ENCODE results near the gene WDR48.
A peak's percentile ranks its signal among the peaks of the same experiment; 100 is the strongest.

The WDR48 gene

GRCh38 chr3:39121621-39122020 lies 69.8 kb downstream of the WDR48 start:
- Mint-ChIP-seq H3K4me1 (peaks cover 2% of the 10 kb centered on the region), H3K27ac (no peak overlapping the region), H3K9me3 (no peaks in the 10 kb centered on the region), H3K27me3 (no peaks in the 10 kb centered on the region), H3K36me3 (no peaks in the 10 kb centered on the region), H3K4me3 (no peak overlapping the region)

- H3K4me3 Mint-ChIP-seq = no peak overlapping the region
- no peak overlapping the region for H3K27ac Mint-ChIP-seq
- no peaks in the 10 kb centered on the region for H3K36me3 Mint-ChIP-seq
- no peaks in the 10 kb centered on the region for H3K9me3 Mint-ChIP-seq
- H3K4me1 Mint-ChIP-seq = peaks cover 12% of the 10 kb centered on the region
- no peaks in the 10 kb centered on the region for H3K27me3 Mint-ChIP-seq
Measured at GRCh38 chr3:39122813-39123212, 71.0 kb downstream of the WDR48 start.

- Mint-ChIP-seq H3K9me3 (no peaks in the 10 kb centered on the region), H3K36me3 (no peaks in the 10 kb centered on the region), H3K4me1 (peaks cover 20% of the 10 kb centered on the region), H3K27me3 (no peaks in the 10 kb centered on the region), H3K4me3 (no peak overlapping the region), H3K27ac (no peak overlapping the region)
Measured at GRCh38 chr3:39124876-39125840, 73.3 kb downstream of the WDR48 start.

- no peaks in the 10 kb centered on the region for H3K9me3 Mint-ChIP-seq
- peak overlapping the region; percentile 19 for H3K27ac Mint-ChIP-seq
- H3K4me1 Mint-ChIP-seq = peaks cover 20% of the 10 kb centered on the region
- H3K4me3 Mint-ChIP-seq = no peak overlapping the region
- no peaks in the 10 kb centered on the region for H3K36me3 Mint-ChIP-seq
- H3K27me3 Mint-ChIP-seq = no peaks in the 10 kb centered on the region
Measured at GRCh38 chr3:39125841-39126500, 74.2 kb downstream of the WDR48 start.

GRCh38 chr3:39126532-39127071 lies 74.8 kb downstream of the WDR48 start:
- Mint-ChIP-seq H3K27ac (no peak overlapping the region), H3K4me1 (peaks cover 20% of the 10 kb centered on the region), H3K36me3 (no peaks in the 10 kb centered on the region), H3K9me3 (no peaks in the 10 kb centered on the region), H3K27me3 (no peaks in the 10 kb centered on the region), H3K4me3 (no peak overlapping the region)

DNA sequence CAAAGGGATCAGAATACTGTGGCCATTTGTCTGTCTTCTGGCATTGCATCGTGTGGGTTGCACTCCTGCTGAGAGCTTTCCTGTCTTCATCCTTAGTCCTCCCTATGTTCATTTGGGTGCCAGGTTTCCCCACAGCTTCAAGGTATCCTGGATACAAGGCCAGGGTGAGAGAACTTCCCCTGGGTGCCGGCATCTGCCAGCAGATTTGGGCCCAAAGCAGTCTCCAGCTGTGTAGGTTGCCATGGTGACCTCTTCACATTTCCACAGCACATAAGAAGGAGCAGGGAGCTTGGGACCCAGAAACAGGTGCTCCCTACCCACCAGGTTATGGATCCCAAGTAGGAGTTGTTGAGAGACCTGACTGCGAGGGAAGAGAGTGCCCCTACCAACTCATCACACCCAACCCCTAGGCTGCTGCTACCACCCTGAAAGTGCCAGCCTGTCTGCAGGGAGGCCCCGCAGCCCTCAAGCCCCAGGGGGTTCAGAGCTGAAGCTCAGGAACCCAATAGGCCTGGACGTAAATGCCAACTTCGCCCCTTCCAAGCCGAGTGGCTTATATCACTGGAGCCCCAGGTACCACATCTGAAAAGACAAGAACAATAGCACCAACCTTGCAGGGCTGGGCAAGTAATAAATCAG lies 75.6 kb downstream of the WDR48 start:
- Mint-ChIP-seq H3K4me3 (no peak overlapping the region), H3K36me3 (no peaks in the 10 kb centered on the region), H3K27ac (no peak overlapping the region), H3K27me3 (no peaks in the 10 kb centered on the region), H3K4me1 (peaks cover 20% of the 10 kb centered on the region), H3K9me3 (no peaks in the 10 kb centered on the region)

DNA sequence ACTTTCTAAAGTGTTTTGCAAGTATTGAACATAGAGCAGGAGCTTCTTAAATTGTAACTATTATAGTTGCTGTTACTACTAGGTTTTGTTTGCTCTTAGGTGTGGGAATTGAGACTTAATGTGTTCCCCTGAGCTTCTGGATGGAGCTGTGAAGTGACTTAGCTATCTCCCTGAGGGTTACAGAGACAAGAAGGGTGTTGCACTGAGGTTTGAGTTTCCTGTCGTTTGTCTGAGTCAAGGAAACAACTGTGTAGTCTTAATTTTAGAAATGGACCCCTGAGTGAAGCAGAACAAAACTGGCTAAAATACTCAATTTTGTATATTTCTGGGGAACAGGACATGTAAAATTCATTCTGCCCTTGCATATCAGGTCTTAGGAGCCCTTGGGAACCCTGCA lies 76.1 kb downstream of the WDR48 start:
- Mint-ChIP-seq H3K4me3 (no peak overlapping the region), H3K27ac (no peak overlapping the region)

GRCh38 chr3:39128951-39129350 lies 77.1 kb downstream of the WDR48 start:
- Mint-ChIP-seq H3K27me3 (no peaks in the 10 kb centered on the region), H3K27ac (no peak overlapping the region), H3K4me1 (peaks cover 20% of the 10 kb centered on the region), H3K36me3 (no peaks in the 10 kb centered on the region), H3K4me3 (no peak overlapping the region), H3K9me3 (no peaks in the 10 kb centered on the region)

More for the DNA sequence above, 76.1 kb downstream of the WDR48 start:
- H3K27me3 Mint-ChIP-seq = no peaks in the 10 kb centered on the region
- H3K36me3 Mint-ChIP-seq = no peaks in the 10 kb centered on the region
- H3K4me1 Mint-ChIP-seq = peaks cover 20% of the 10 kb centered on the region
- H3K9me3 Mint-ChIP-seq = no peaks in the 10 kb centered on the region

DNA sequence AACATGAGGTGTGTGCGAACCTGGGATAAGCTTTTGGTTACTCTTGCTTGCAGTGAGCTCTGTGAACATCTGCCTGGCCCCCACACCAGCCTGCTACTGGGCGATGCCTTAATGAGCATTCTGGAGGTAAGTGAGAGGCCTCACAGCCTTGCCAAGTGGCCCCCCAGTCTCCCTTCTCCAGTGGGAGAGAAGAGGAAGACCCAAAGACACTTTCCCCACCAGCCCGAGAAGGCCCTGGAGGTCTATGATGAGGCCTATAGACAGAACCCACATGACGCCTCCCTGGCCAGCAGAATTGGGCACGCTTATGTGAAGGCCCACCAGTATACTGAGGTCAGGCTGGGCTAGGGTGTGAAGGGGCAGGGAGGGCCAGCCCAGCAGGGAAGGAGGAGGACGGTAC lies 78.2 kb downstream of the WDR48 start:
- no peak overlapping the region for H3K27ac Mint-ChIP-seq

DNA sequence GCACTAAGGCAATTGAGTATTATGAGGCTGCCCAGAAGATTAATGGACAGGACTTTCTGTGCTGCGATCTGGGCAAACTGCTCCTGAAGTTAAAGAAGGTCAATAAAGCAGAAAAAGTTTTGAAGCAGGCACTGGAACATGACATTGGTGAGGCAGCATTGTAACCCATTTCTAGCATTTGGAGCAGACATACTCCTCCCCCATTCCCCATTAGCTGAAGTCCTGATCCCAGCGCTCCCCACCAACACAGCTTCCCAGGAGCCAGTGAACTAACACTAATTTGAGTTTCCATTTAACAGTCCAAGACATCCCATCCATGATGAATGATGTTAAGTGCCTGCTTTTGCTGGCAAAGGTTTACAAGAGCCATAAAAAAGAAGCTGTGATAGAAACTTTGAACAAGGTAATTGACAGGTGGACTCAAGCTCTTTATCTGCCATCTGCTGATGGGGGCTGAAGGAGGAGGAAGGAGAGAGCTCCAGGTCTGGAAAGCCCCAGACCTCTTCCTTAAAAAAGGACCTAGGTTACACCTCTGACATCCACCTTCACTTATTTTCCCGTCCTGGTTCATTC lies 79.0 kb downstream of the WDR48 start:
- Mint-ChIP-seq H3K27ac (no peak overlapping the region), H3K27me3 (no peaks in the 10 kb centered on the region), H3K36me3 (no peaks in the 10 kb centered on the region), H3K9me3 (no peaks in the 10 kb centered on the region), H3K4me1 (peaks cover 20% of the 10 kb centered on the region), H3K4me3 (no peak overlapping the region)

More for the DNA sequence above, 78.2 kb downstream of the WDR48 start:
- Mint-ChIP-seq H3K36me3 (no peaks in the 10 kb centered on the region), H3K4me1 (peaks cover 20% of the 10 kb centered on the region), H3K9me3 (no peaks in the 10 kb centered on the region), H3K4me3 (no peak overlapping the region), H3K27me3 (no peaks in the 10 kb centered on the region)

DNA sequence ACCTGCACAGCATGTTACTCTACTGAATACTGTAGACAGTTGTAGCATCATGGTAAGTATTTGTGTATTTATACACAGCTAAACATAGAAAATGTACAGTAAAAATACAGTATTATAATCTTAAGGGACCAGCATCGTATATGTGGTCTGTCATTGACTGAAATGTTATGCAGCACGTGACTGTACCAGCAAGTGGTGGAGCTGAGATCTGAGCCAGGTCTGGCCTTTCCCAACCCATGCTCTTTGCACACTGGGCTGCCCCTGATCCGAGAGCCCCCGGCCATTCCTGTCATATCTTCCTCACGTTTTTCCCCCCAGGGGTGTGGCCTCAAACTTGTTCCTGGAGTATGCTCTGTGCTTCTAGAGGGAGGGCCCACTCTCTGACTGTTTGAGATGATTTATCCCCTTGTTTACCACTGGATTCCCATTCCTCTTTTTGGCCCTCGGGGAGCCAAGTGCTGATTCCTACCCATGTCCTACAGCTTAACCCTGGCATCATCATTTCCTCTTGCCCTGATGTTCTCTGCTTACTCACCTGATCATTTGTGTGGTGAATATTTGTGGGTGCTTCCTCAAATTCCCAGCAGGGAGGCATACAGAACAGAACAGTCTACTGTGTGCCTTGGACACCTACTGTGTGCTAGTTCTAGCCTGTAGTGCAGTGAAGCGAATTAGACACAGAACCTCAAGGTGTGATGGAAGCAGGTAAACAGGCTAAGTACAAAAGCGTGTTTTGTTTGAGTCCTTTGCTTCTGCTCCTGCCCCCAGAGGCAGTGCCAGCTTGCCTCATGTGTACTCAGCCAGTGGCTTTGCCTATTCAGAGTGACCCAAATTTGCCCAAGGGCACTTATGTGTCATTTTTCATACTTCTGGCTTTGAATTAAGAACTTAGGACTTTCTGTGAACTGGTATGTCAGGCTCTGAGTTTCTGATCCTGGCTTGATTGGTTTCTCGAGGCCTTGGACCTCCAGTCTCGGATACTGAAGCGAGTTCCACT lies 80.6 kb downstream of the WDR48 start:
- H3K36me3 Mint-ChIP-seq = peaks cover 1% of the 10 kb centered on the region
- no peak overlapping the region for H3K27ac Mint-ChIP-seq
- no peaks in the 10 kb centered on the region for H3K27me3 Mint-ChIP-seq
- H3K9me3 Mint-ChIP-seq = no peaks in the 10 kb centered on the region
- H3K4me3 Mint-ChIP-seq = no peak overlapping the region
- H3K4me1 Mint-ChIP-seq = peaks cover 13% of the 10 kb centered on the region

DNA sequence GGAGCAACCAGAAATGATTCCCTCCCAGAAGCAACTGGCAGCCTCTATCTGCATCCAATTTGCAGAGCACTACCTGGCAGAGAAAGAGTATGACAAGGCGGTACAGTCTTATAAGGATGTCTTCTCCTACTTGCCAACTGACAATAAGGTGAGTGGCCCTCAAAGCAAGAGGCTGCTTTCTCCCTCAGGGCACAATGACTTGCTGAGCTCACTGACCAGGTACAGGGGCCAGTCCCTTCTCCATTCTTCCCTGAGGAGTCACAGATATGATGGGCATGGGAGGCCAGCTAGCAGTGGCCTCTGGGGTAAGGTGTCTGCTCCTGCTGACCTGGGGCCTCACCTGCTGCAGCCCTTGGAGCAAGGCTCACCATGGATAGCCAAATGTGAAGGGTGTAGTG lies 81.3 kb downstream of the WDR48 start:
- no peaks in the 10 kb centered on the region for H3K9me3 Mint-ChIP-seq
- H3K27ac Mint-ChIP-seq = no peak overlapping the region
- peaks cover 1% of the 10 kb centered on the region for H3K36me3 Mint-ChIP-seq
- H3K27me3 Mint-ChIP-seq = no peaks in the 10 kb centered on the region
- peaks cover 6% of the 10 kb centered on the region for H3K4me1 Mint-ChIP-seq
- H3K4me3 Mint-ChIP-seq = no peak overlapping the region

GRCh38 chr3:39133822-39134221 lies 82.0 kb downstream of the WDR48 start:
- Mint-ChIP-seq H3K36me3 (peaks cover 1% of the 10 kb centered on the region), H3K27me3 (no peaks in the 10 kb centered on the region), H3K9me3 (no peaks in the 10 kb centered on the region), H3K27ac (no peak overlapping the region), H3K4me3 (no peak overlapping the region), H3K4me1 (no peaks in the 10 kb centered on the region)

DNA sequence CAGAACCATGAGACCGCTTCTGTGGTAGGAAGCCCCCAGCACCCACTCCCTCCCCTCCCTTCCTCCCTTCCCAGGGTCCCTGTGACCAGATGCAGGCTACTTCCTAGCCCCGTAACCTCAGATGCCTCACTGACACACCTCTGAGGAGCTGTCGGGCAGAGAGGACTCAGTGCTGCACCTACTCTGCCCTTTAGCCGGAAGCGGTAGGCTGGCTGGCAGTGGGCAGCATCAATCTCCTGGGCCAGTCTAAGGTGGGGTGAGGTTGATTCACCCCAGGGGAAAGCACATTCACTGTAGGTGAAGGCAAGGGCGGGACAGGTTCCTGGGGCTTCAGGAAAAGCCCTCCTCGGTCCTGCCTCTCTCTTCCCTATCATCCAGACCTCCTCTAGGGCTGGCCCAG lies 82.5 kb downstream of the WDR48 start:
- no peaks in the 10 kb centered on the region for H3K27me3 Mint-ChIP-seq
- H3K27ac Mint-ChIP-seq = no peak overlapping the region
- H3K36me3 Mint-ChIP-seq = peaks cover 1% of the 10 kb centered on the region
- peaks cover 1% of the 10 kb centered on the region for H3K4me1 Mint-ChIP-seq
- no peak overlapping the region for H3K4me3 Mint-ChIP-seq
- H3K9me3 Mint-ChIP-seq = no peaks in the 10 kb centered on the region
